AG09309 (cell line): ENCODE results near the gene PI4KA.
"Not testable (repeated sequence)": the region's sequence is repeated elsewhere in the genome, so short reads cannot be mapped to it uniquely, and the experiment has no call there.

Experiments used
- DNase-seq: peaks from one replicate; pipeline ENCODE4 v3.0.0-alpha.2; 2010; ENCODE audit warnings: low read depth
- H3K4me3 ChIP-seq: 2 replicates; pipeline ENCODE4 v1.5.1; 2011; ENCODE audit warnings: mild to moderate bottlenecking, low read depth, low read length, moderate library complexity; ENCODE audit not compliant: control insufficient read depth
- CTCF ChIP-seq: IDR thresholded peaks from 2 replicates; pipeline ENCODE4 v1.5.1; 2011; ENCODE audit warnings: mild to moderate bottlenecking, low read depth, low read length, inconsistent platforms; ENCODE audit not compliant: insufficient read depth, control insufficient read depth; ENCODE audit errors: missing control alignments

Gene PI4KA

DNA sequence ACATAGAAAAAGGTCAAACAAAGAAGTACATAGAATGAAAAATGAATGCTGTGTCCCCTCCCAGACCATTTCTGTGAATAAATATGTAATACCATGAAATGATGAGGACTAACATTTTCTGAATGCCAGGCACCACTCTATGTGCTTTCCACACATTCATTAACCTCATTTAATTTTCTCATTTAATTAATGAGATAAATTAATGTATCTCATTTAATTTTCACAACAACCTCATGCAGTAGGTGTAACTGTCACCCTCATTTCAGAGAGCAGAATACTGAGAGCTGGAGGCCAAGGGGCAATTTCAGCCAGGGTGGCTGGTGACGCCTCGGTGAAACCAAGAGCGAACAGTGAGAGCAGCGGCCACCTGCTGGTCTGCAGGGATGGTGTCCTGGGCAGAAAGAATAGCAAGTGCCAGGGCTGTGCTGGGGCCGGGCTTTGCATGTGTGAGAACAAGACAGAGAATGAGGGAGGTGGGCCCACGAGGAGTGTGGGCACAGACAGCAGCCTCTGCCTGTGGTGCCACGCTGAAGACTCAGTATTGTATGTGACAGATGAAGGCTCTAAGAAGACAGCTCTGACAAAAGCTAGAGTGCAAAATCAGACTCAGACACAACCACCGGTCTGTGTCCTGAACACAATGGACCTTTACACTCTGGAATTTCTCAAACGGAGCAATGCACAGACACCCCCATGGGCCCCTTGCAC is 86.5 kb downstream of the PI4KA start:
- TF ChIP-seq CTCF: no peak
- H3K4me3 ChIP-seq: no peak overlapping the region
- no peak for DNase-seq

- not testable (repeated sequence) for H3K4me3 ChIP-seq, DNase-seq
Observed at GRCh38 chr22:20769496-20769826, 89.2 kb downstream of the PI4KA start.

DNA sequence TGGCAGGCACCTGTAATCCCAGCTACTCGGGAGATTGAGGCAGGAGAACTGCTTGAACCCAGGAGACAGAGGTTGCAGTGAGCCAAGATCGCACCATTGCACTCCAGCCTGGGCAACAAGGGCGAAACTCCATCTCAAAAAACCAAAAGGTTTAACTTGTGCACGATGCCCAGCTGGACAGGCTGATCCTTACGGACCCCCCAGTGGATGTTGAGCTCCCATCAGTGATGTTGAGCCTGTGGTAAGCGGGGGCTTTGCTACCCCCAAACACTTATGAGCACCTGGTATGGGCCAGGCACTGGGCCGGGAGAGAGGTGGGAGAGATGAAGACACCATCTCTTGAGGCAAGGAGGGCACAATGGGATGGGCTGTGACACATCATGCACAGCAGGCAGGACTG is 92.1 kb downstream of the PI4KA start:
- H3K4me3 ChIP-seq: no peak overlapping the region
- no peak for DNase-seq
- TF ChIP-seq CTCF: no peak

DNA sequence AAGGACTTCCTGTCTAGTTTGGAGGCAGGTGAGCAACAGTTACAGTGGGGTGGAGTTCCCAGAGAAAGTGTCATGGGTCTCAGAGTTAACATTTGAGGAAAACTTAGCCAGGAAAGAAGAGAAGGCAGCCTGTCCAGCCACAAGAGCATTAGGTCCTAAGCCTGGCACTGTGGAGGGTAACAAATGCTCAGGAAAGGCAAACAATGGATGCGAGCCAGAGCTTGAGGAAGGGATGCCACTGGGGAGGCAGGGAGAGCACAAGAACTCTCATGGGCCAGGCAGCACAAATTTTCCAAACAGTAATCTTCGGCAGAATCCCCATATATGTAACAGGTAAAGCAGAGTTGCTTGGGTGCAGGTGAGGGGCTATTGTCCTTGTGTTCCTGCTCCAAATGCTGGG is 92.7 kb downstream of the PI4KA start:
- DNase-seq: no peak
- no peak overlapping the region for H3K4me3 ChIP-seq
- no peak for TF ChIP-seq CTCF

DNA sequence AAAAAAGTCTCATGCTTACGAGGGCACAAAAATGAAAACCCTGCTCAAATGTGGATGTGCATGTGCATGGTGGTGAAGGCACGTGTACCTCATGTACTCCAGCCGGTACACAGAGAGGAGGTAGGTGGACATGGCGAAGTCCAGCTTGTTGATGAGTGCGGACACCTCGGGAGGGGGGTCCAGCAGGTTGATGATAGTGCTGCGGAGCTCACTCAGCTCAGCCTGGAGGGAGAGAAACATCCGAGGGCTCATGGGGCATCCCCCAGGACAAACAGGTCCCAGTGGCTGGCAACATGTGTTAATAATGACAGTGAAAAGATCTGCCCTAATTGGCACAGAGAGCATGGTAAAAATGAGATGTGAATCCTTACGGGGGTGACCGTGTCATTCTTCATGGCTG is 93.9 kb downstream of the PI4KA start:
- no peak for TF ChIP-seq CTCF
- no peak overlapping the region for H3K4me3 ChIP-seq
- no peak for DNase-seq

DNA sequence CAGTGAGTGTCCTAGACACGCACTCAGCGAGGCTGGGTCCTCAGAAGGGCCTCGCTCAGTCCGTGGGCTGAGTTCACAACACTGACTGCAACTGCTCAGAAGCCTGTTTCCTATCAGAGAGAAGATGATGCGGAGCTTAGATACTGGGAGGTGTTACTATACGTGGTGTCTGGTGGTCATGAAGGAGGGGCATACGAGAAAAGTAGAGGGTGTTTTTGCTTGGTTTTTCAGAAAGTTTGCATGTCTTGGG is 94.2 kb downstream of the PI4KA start:
- DNase-seq: no peak
- H3K4me3 ChIP-seq: no peak overlapping the region
- no peak for TF ChIP-seq CTCF

- no peak for TF ChIP-seq CTCF
- no peak for DNase-seq
- no peak overlapping the region for H3K4me3 ChIP-seq
Observed at GRCh38 chr22:20763630-20764470, 94.8 kb downstream of the PI4KA start.
